Spleen (tissue), 11 donors: ENCODE measurements around the gene HCAR2. TPM values are rescaled to one million over a fixed set of nuclear protein-coding genes. Genes with fewer than 3 reads are reported as not detected.
"Not testable (repeated sequence)": the region's sequence is repeated elsewhere in the genome, so short reads cannot be mapped to it uniquely, and the experiment has no call there.

Source experiments
- DNase-seq: peaks from one replicate; pipeline ENCODE4 v3.0.0-alpha.2; 2020
- H3K27ac ChIP-seq, 8 donors: fragments of 200-600 bp; sonication (generic) in 7 of 8; 1 replicate in 4 of 8; 2 replicates in 4 of 8; pipeline versions ENCODE4 v1.5.0 to v1.8.0; 2016 to 2021; ENCODE audit warnings: inconsistent platforms in 4 of 8, mild to moderate bottlenecking in 4 of 8, moderate library complexity in 1 of 8
- H3K27me3 ChIP-seq, 7 donors: fragments of 200-600 bp; sonication (generic) in 6 of 7; replicated peaks in 1 of 7; 1 replicate in 4 of 7; 2 replicates in 3 of 7; pipeline versions ENCODE4 v1.5.0 to v1.8.0; 2016 to 2021; ENCODE audit warnings: inconsistent platforms in 3 of 7, mild to moderate bottlenecking in 1 of 7
- H3K36me3 ChIP-seq, 6 donors: fragments of 200-600 bp; sonication (generic) in 5 of 6; 1 replicate in 4 of 6; 2 replicates in 2 of 6; pipeline versions ENCODE4 v1.5.0 to v1.8.0; 2016 to 2021; ENCODE audit warnings: inconsistent platforms in 2 of 6
- H3K4me1 ChIP-seq, 6 donors: fragments of 200-600 bp; sonication (generic) in 5 of 6; 1 replicate in 3 of 6; 2 replicates in 3 of 6; pipeline versions ENCODE4 v1.5.0 to v1.8.0; 2016 to 2021; ENCODE audit warnings: inconsistent platforms in 3 of 6
- H3K4me3 ChIP-seq, 8 donors: fragments of 200-600 bp; sonication (generic) in 7 of 8; 1 replicate in 4 of 8; 2 replicates in 4 of 8; pipeline versions ENCODE4 v1.5.0 to v1.8.0; 2016 to 2021; ENCODE audit warnings: inconsistent platforms in 4 of 8, mild to moderate bottlenecking in 4 of 8, moderate library complexity in 2 of 8
- H3K9me3 ChIP-seq, 8 donors: fragments of 200-600 bp; sonication (generic) in 7 of 8; 1 replicate in 4 of 8; 2 replicates in 4 of 8; pipeline versions ENCODE4 v1.5.0 to v1.8.0; 2016 to 2021; ENCODE audit warnings: inconsistent platforms in 4 of 8
- CTCF ChIP-seq, 11 experiments: fragments of 200-600 bp in 7 of 11; fragments of 450-650 bp in 4 of 11; sonication (generic) in 4 of 11; IDR thresholded peaks in 8 of 11; conservative IDR thresholded peaks in 3 of 11; 1 replicate in 7 of 11; 2 replicates in 4 of 11; pipeline versions ENCODE4 v1.4.0 to v1.8.0; 2016 to 2021; ENCODE audit warnings: antibody characterized with exemption in 11 of 11, inconsistent platforms in 4 of 11, mild to moderate bottlenecking in 1 of 11
- POLR2A ChIP-seq, 3 donors: fragments of 450-650 bp; IDR thresholded peaks; one replicate each; pipeline ENCODE4 v1.5.1; 2017; ENCODE audit warnings: antibody characterized with exemption in 3 of 3, mild to moderate bottlenecking in 1 of 3
- POLR2AphosphoS5 ChIP-seq, 3 donors: sonication (generic); formaldehyde crosslinking; IDR thresholded peaks; one replicate each; pipeline ENCODE4 v1.5.1; 2017; ENCODE audit warnings: antibody characterized with exemption in 3 of 3
- WGBS, 5 donors: extraction: QIAGEN DNeasy Blood & Tissue Kit in 3 of 5; methylation state at CpG; one replicate each; pipeline versions ENCODE4 v1.1.5 to v1.1.7; 2013 to 2018; 5-methylcytosine and 5-hydroxymethylcytosine counted together
- intact Hi-C: fragments of 100-400 bp; cut with DNase I; formaldehyde crosslinking; loops from one replicate; pipeline ENCODE4 v1.15.0; 2023; ENCODE audit warnings: low total_unique reads
- polyA plus RNA-seq, 3 donors: library from polyadenylated mRNA; stranded (reverse); fragments of 200-250 nt; gene quantifications; one replicate each; pipeline ENCODE4 v1.2.1, GENCODE V29; 2013
- small RNA-seq, 4 donors: library from RNA; depleted of rRNA; stranded (forward); fragments of <200 nt; gene quantifications; one replicate each; pipeline ENCODE3, GENCODE V24; 2016
- total RNA-seq, 7 donors: library from RNA; depleted of rRNA in 3 of 7; stranded (reverse); fragments of >200 nt in 3 of 7; fragmentation: NEBNext Ultra II Directional in 4 of 7; extraction: Animal tissue kit (Norgen Biotek cat#: 25700) in 4 of 7; gene quantifications; one replicate each; pipeline versions ENCODE4 v1.1.0 to v1.2.1, GENCODE V29; 2016 to 2021
- donor health status: healthy with polysubstance abuse.
- donor health status: DM: no; HTN: no; CAD: no; lungs with moderate emphysema.
- donor health status: DM: no; HTN: no; CAD: no.
- donor health status: Bipolar disorder and iron deficiency.
- donor health status: healthy.
- donor health status: DM: no; HTN: no; CAD: no.
- donor health status: DM: yes; HTN: yes; CAD: no.

Gene HCAR2
- total and polyA plus RNA-seq, 10 donors: 0.53 to 43.0 (median 16.5) TPM

DNA sequence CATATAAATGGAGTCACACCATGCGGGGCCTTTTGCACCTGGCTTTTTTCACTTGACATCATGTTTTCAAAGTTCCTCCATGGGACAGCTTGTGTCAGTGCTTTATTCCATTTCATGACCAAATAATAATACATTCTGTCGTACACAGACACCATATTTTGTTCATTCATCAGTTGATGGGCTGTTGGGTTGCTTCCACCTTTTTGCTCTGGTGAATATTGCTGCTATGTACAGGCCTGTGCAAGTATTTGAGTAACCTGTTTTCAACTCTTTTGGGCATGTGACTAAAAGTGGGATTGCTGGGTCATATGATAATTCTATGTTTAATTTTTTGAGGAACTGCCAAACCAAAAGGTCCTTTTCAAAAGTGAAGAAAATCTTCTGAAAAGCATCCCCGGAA lies 46.9 kb downstream of the HCAR2 start:
- no peaks in the 10 kb centered on the region for H3K27me3 ChIP-seq
- TF ChIP-seq CTCF (IDR thresholded peaks at IDR 0.05 in 8 of 11, conservative IDR thresholded peaks at IDR 0.05 in 3 of 11) (no peak), POLR2A (IDR thresholded peaks at IDR 0.05) (no peak), POLR2AphosphoS5 (IDR thresholded peaks at IDR 0.05) (no peak)
- intact Hi-C loops: no loop called here
- WGBS, 5 donors: 83 to 90% (median 87%) methylated on average over 3 of the region's 3 CpGs
- H3K4me3 ChIP-seq: no peak overlapping the region
- no peaks in the 10 kb centered on the region for H3K36me3 ChIP-seq
- H3K27ac ChIP-seq: no peak overlapping the region
- DNase-seq: no peak
- peaks cover 0 to 8% (median 0%) of the 10 kb centered on the region in 6 donors for H3K4me1 ChIP-seq
- no peaks in the 10 kb centered on the region for H3K9me3 ChIP-seq

DNA sequence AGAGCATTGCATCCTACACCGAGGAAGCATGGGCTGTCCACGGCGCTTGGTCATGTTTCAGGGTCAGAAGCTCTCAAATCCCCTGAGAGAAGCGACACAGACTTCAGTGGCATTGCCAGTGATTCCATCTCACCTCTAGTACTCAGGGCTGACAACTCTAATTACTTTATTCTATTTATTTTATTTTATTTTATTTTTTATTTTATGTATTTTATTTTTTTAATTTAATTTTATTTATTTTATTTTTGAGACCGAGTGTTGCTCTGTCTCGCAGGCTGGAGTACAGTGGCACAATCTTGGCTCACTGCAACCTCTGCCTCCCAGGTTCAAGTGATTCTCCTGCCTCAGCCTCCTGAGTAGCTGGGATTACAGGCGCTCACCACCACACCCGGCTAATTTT lies 49.9 kb downstream of the HCAR2 start:
- H3K4me3 ChIP-seq, H3K36me3 ChIP-seq, H3K4me1 ChIP-seq, H3K9me3 ChIP-seq, DNase-seq, H3K27me3 ChIP-seq, H3K27ac ChIP-seq, intact Hi-C loops: not testable (repeated sequence)
- 93 to 98% (median 96%) methylated on average over 8 of the region's 8 CpGs for WGBS, 5 donors

DNA sequence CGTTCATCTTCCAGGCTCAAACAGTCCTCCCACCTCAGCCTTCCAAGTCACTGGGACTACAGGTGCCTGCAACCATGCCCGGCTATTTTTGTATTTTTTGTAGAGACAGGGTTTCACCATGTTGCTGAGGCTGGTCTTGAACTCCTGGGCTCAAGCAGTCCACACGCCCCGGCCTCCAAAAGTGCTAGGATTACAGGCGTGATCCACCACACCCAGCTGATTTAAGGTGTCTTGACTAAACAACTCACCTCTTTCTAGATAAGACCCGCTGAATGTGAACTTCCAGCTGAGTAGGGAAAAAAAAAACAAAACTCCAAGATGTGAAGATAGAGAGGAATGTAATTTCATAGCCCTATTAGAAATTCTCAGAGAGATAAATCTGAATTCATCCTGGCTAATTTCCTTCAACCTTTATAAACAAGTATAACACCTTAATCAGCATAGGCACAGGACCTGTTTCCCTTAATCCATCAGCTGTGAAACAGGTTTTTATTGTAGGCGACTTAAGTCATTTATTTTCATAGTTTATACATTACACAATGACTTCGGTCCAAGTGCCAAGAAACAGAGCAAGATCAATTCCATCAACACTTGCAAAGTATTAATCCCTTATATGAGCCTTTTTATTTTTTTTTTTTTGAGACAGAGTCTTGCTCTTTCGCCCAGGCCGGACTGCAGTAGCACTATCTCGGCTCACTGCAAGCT lies 51.5 kb downstream of the HCAR2 start:
- intact Hi-C loops: no loop called here
- Histone ChIP-seq H3K4me1 (peaks cover 0 to 19% (median 0%) of the 10 kb centered on the region in 6 donors), H3K36me3 (no peaks in the 10 kb centered on the region), H3K4me3 (no peak overlapping the region), H3K27ac (no peak overlapping the region), H3K9me3 (no peaks in the 10 kb centered on the region), H3K27me3 (no peaks in the 10 kb centered on the region)
- 91 to 94% (median 92%) methylated on average over 11 of the region's 11 CpGs for WGBS, 5 donors
- TF ChIP-seq POLR2AphosphoS5 (IDR thresholded peaks at IDR 0.05) (no peak), POLR2A (IDR thresholded peaks at IDR 0.05) (no peak), CTCF (IDR thresholded peaks at IDR 0.05 in 8 of 11, conservative IDR thresholded peaks at IDR 0.05 in 3 of 11) (no peak)
- DNase-seq: no peak

Small RNAs within 50 kb of the gene (small RNA-seq; reads per million reads assigned to genes)
- gene AC026333.2: 0 reads per million in 4 donors

Other genes with a start within 250 kb of the HCAR2 start
- 10 to 100 TPM; 28.2 to 37.1 (median 31.1) TPM for gene ZCCHC8, start 202.4 kb downstream of the HCAR2 start, total RNA-seq
- gene ZCCHC8, start 202.4 kb downstream of the HCAR2 start, polyA plus RNA-seq: 10 to 100 TPM; 20.6 to 25.9 (median 24.5) TPM
- 100 to 1,000 TPM in 1 of 7 donors, 10 to 100 TPM in 6; 65.7 to 104 (median 88.1) TPM for gene RSRC2, start 176.4 kb downstream of the HCAR2 start, total RNA-seq
- gene RSRC2, start 176.4 kb downstream of the HCAR2 start, polyA plus RNA-seq: 10 to 100 TPM; 39.3 to 59.0 (median 51.8) TPM
- gene KNTC1, start 176.1 kb downstream of the HCAR2 start, total RNA-seq: 10 to 100 TPM; 22.7 to 46.1 (median 29.9) TPM
- 10 to 100 TPM; 13.4 to 25.3 (median 16.9) TPM for gene KNTC1, start 176.1 kb downstream of the HCAR2 start, polyA plus RNA-seq
- gene HCAR3, start 13.5 kb upstream of the HCAR2 start, total RNA-seq: 10 to 100 TPM; 12.1 to 92.8 (median 33.9) TPM
- 1 to 10 TPM in 2 of 3 donors, under 1 TPM in 1; 0.36 to 2.5 (median 1.0) TPM for gene HCAR3, start 13.5 kb upstream of the HCAR2 start, polyA plus RNA-seq
- gene HCAR1, start 27.5 kb upstream of the HCAR2 start, total RNA-seq: 10 to 100 TPM in 2 of 7 donors, 1 to 10 TPM in 5; 1.5 to 10.8 (median 4.4) TPM
- under 1 TPM; 0.26 to 0.70 (median 0.53) TPM for gene HCAR1, start 27.5 kb upstream of the HCAR2 start, polyA plus RNA-seq
- 10 to 100 TPM; 29.0 to 41.7 (median 38.5) TPM for gene DENR, start 49.5 kb upstream of the HCAR2 start, total RNA-seq
- gene DENR, start 49.5 kb upstream of the HCAR2 start, polyA plus RNA-seq: 10 to 100 TPM; 26.6 to 36.0 (median 28.3) TPM
- 1 to 10 TPM; 1.0 to 2.2 (median 1.6) TPM for gene CCDC62, start 71.2 kb upstream of the HCAR2 start, total RNA-seq
- gene CCDC62, start 71.2 kb upstream of the HCAR2 start, polyA plus RNA-seq: under 1 TPM; 0.52 to 0.54 (median 0.52) TPM
- gene HIP1R, start 132.1 kb upstream of the HCAR2 start, total RNA-seq: 10 to 100 TPM; 40.3 to 65.2 (median 48.0) TPM
- 10 to 100 TPM; 42.2 to 65.9 (median 65.1) TPM for gene HIP1R, start 132.1 kb upstream of the HCAR2 start, polyA plus RNA-seq
- gene VPS37B, start 192.8 kb upstream of the HCAR2 start, total RNA-seq: 10 to 100 TPM; 43.4 to 67.5 (median 54.2) TPM
- gene VPS37B, start 192.8 kb upstream of the HCAR2 start, polyA plus RNA-seq: 10 to 100 TPM; 24.8 to 42.7 (median 29.6) TPM